Measurements from ENCODE around the gene GNAL.

GNAL gene

GRCh38 chr18:11874676-11875075, 185.6 kb downstream of the GNAL start:
- TF ChIP-seq CTCF (IDR thresholded peaks at IDR 0.05; ENCODE audit: borderline replicate concordance, insufficient read depth, low read depth, low read length): no peak
- H3K4me3 ChIP-seq (ENCODE audit: low read depth, low read length): no peak overlapping the region

- no peak for TF ChIP-seq CTCF (IDR thresholded peaks at IDR 0.05; ENCODE audit: borderline replicate concordance, insufficient read depth, low read depth, low read length)
- H3K4me3 ChIP-seq (ENCODE audit: low read depth, low read length): no peak overlapping the region
Measured at GRCh38 chr18:11877497-11878135, 188.6 kb downstream of the GNAL start.

- no peak overlapping the region for H3K4me3 ChIP-seq (ENCODE audit: low read depth, low read length)
- TF ChIP-seq CTCF (IDR thresholded peaks at IDR 0.05; ENCODE audit: borderline replicate concordance, insufficient read depth, low read depth, low read length): no peak
Measured at GRCh38 chr18:11880586-11881304, 191.7 kb downstream of the GNAL start.

GRCh38 chr18:11882636-11883035, 193.6 kb downstream of the GNAL start:
- no peak overlapping the region for H3K4me3 ChIP-seq (ENCODE audit: low read depth, low read length)
- TF ChIP-seq CTCF (IDR thresholded peaks at IDR 0.05; ENCODE audit: borderline replicate concordance, insufficient read depth, low read depth, low read length): no peak

GRCh38 chr18:11883153-11883552, 194.1 kb downstream of the GNAL start:
- TF ChIP-seq CTCF (IDR thresholded peaks at IDR 0.05; ENCODE audit: borderline replicate concordance, insufficient read depth, low read depth, low read length): no peak
- H3K4me3 ChIP-seq (ENCODE audit: low read depth, low read length): no peak overlapping the region

GRCh38 chr18:11884396-11885030, 195.4 kb downstream of the GNAL start:
- no peak for TF ChIP-seq CTCF (IDR thresholded peaks at IDR 0.05; ENCODE audit: borderline replicate concordance, insufficient read depth, low read depth, low read length)
- no peak overlapping the region for H3K4me3 ChIP-seq (ENCODE audit: low read depth, low read length)
